ENCODE results near the gene PKD2. TPM values are rescaled to one million over a fixed set of nuclear protein-coding genes. Genes with fewer than 3 reads are reported as not detected.

The PKD2 gene
- total RNA-seq, 2 experiments from 2014 or later, result 7.4 to 7.7 TPM

GRCh38 chr4:88030565-88031310 lies 23.3 kb downstream of the PKD2 start:
- CTCF ChIA-PET, result interaction anchor here (1.1 to 4.3 kb wide), 2 partner anchors 10 to 179 kb away, joined by 5 to 92 read pairs; no protein-coding TSS in a partner anchor
- no peak for ATAC-seq
- no peak overlapping the region for H3K27ac Mint-ChIP-seq

GRCh38 chr4:88033309-88033708 lies 25.9 kb downstream of the PKD2 start:
- H3K27ac Mint-ChIP-seq, result no peak overlapping the region
- no peaks in the 10 kb centered on the region for H3K9me3 Mint-ChIP-seq (ENCODE audit: insufficient read depth)
- peaks cover 13% of the 10 kb centered on the region for H3K36me3 Mint-ChIP-seq (ENCODE audit: low read depth)
- no peaks in the 10 kb centered on the region for H3K4me1 Mint-ChIP-seq (ENCODE audit: low read depth)
- peak; percentile 57 for ATAC-seq
- no peaks in the 10 kb centered on the region for H3K27me3 Mint-ChIP-seq (ENCODE audit: low read depth)
- no peak overlapping the region for H3K4me3 Mint-ChIP-seq
- ChIA-PET POLR2A (interaction anchor here (0.6 kb wide), 1 partner anchor 90 kb away, joined by 3 read pairs; no protein-coding TSS in a partner anchor), CTCF (interaction anchor here (0.6 to 4.3 kb wide), 22 partner anchors 10 to 484 kb away, joined by 3 to 92 read pairs (median 3); partner anchors contain the start of gene ABCG2)
- peak; percentile 61 for DNase-seq

More at GRCh38 chr4:88030565-88031310, 23.3 kb downstream of the PKD2 start:
- no peak overlapping the region for H3K4me3 Mint-ChIP-seq
- H3K27me3 Mint-ChIP-seq (ENCODE audit: low read depth), result no peaks in the 10 kb centered on the region
- POLR2A ChIA-PET, result no interaction called here
- peaks cover 25% of the 10 kb centered on the region for H3K36me3 Mint-ChIP-seq (ENCODE audit: low read depth)
- peaks cover 17% of the 10 kb centered on the region for H3K9me3 Mint-ChIP-seq (ENCODE audit: insufficient read depth)
- H3K4me1 Mint-ChIP-seq (ENCODE audit: low read depth), result peaks cover 6% of the 10 kb centered on the region
- no peak for DNase-seq

GRCh38 chr4:88035292-88035691 lies 27.9 kb downstream of the PKD2 start:
- ChIA-PET CTCF (interaction anchor here (1.0 to 1.2 kb wide), 4 partner anchors 175 to 480 kb away, joined by 3 to 7 read pairs (median 4); no protein-coding TSS in a partner anchor), POLR2A (no interaction called here)
- H3K4me3 Mint-ChIP-seq, result no peak overlapping the region
- H3K27ac Mint-ChIP-seq, result no peak overlapping the region
- no peak for ATAC-seq
- H3K9me3 Mint-ChIP-seq (ENCODE audit: insufficient read depth), result no peaks in the 10 kb centered on the region
- no peak for DNase-seq
- no peaks in the 10 kb centered on the region for H3K27me3 Mint-ChIP-seq (ENCODE audit: low read depth)
- no peaks in the 10 kb centered on the region for H3K4me1 Mint-ChIP-seq (ENCODE audit: low read depth)
- H3K36me3 Mint-ChIP-seq (ENCODE audit: low read depth), result peaks cover 14% of the 10 kb centered on the region

DNA sequence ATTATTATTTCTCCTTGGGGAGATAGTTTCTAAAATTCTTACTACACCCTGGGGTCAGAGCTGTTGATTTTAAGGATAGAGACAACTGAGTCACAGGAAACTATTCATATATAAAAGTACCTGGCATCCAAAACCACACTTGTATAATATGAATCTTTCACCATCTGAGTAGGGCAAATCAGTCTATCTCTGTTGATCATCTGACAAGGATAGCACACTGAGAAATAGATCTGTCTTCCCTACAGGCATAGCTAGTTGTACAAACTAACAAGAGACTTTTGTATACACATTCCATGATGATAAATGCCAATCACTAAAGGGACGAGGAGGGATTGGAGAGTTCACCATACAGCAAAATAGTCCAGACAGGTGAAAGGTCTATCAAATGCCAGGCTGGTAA lies 30.0 kb downstream of the PKD2 start:
- peaks cover 14% of the 10 kb centered on the region for H3K36me3 Mint-ChIP-seq (ENCODE audit: low read depth)
- no peaks in the 10 kb centered on the region for H3K4me1 Mint-ChIP-seq (ENCODE audit: low read depth)
- no peak overlapping the region for H3K27ac Mint-ChIP-seq
- H3K27me3 Mint-ChIP-seq (ENCODE audit: low read depth), result no peaks in the 10 kb centered on the region
- no peak overlapping the region for H3K4me3 Mint-ChIP-seq
- ATAC-seq, result no peak
- no peaks in the 10 kb centered on the region for H3K9me3 Mint-ChIP-seq (ENCODE audit: insufficient read depth)
- ChIA-PET POLR2A (no interaction called here), CTCF (interaction anchor here (2.1 kb wide), 1 partner anchor 478 kb away, joined by 6 read pairs; no protein-coding TSS in a partner anchor)
- DNase-seq, result no peak

DNA sequence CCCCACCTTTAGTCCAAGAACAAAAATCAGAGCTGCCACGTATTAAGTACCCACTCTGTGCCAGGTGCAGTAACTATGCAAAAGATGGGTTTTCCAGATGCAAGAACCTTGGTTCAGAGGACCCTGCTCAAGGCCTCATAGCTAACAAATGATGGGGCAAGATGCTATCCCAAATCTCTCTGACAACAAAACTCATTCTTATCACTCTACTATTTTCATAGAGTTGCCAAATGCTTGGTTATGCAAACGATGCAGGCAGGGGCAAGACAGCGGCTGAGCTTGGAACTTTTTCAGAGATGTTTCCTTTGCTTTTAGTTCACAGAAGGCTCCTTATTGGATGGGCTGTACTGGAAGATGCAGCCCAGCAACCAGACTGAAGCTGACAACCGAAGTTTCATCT lies 30.5 kb downstream of the PKD2 start:
- H3K4me1 Mint-ChIP-seq (ENCODE audit: low read depth), result no peaks in the 10 kb centered on the region
- H3K36me3 Mint-ChIP-seq (ENCODE audit: low read depth), result peaks cover 14% of the 10 kb centered on the region
- DNase-seq (no peak), ATAC-seq (no peak)
- CTCF ChIA-PET, result interaction anchor here (0.8 to 2.1 kb wide), 2 partner anchors 174 to 477 kb away, joined by 3 to 6 read pairs; no protein-coding TSS in a partner anchor
- POLR2A ChIA-PET, result no interaction called here
- H3K27ac Mint-ChIP-seq, result no peak overlapping the region
- no peaks in the 10 kb centered on the region for H3K27me3 Mint-ChIP-seq (ENCODE audit: low read depth)
- H3K9me3 Mint-ChIP-seq (ENCODE audit: insufficient read depth), result no peaks in the 10 kb centered on the region
- no peak overlapping the region for H3K4me3 Mint-ChIP-seq

DNA sequence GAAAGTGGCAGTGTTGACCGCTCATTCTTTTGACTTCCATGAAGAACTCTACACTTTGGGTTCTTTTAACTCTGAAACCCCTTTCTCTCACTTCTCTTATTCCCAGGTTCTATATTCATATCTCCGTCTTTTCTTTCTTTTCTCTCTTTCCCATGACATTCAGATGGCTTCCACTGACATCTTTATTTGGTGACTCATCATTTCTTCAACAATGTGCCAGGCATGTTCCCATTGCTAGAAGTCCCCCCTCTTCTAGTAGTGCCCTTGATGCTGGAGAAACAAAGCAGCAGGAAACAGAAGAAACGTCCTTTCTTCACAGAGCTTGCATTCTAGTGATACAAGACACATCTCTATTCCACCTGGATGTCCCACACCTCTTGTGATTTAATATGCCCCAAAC lies 33.3 kb downstream of the PKD2 start:
- POLR2A ChIA-PET, result no interaction called here
- no peak for DNase-seq

DNA sequence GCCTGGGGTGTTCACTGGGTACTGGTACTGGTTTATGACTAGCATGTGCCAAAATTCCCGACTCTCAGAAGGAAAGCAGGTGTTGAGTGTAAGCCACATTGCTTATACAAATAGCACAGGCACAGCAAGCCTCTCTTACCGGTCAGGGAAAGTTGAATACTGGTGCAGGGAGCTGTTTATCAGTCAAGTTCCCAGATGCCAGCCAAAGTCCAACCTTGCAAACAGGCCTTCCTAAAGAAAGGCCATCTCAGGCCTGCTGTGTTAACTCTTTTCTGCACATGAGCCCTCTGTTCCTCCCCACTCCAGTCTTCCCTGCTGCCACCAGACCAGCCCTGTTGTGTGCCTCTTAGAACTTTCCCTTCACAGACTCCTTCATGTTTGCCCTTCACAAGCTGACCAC lies 34.2 kb downstream of the PKD2 start:
- CTCF ChIA-PET, result interaction anchor here (2.9 kb wide), 1 partner anchor 8 kb away, joined by 8 read pairs; no protein-coding TSS in a partner anchor
- Mint-ChIP-seq H3K27ac (no peak overlapping the region), H3K4me1 (ENCODE audit: low read depth) (no peaks in the 10 kb centered on the region), H3K4me3 (no peak overlapping the region), H3K9me3 (ENCODE audit: insufficient read depth) (no peaks in the 10 kb centered on the region), H3K36me3 (ENCODE audit: low read depth) (peaks cover 18% of the 10 kb centered on the region), H3K27me3 (ENCODE audit: low read depth) (no peaks in the 10 kb centered on the region)
- no peak for DNase-seq
- no peak for ATAC-seq
- POLR2A ChIA-PET, result no interaction called here

More for the DNA sequence above, 33.3 kb downstream of the PKD2 start:
- no peaks in the 10 kb centered on the region for H3K9me3 Mint-ChIP-seq (ENCODE audit: insufficient read depth)
- H3K27ac Mint-ChIP-seq, result no peak overlapping the region
- H3K27me3 Mint-ChIP-seq (ENCODE audit: low read depth), result no peaks in the 10 kb centered on the region
- H3K4me1 Mint-ChIP-seq (ENCODE audit: low read depth), result no peaks in the 10 kb centered on the region
- no peak overlapping the region for H3K4me3 Mint-ChIP-seq
- H3K36me3 Mint-ChIP-seq (ENCODE audit: low read depth), result peaks cover 21% of the 10 kb centered on the region
- no peak for ATAC-seq
- CTCF ChIA-PET, result no interaction called here

DNA sequence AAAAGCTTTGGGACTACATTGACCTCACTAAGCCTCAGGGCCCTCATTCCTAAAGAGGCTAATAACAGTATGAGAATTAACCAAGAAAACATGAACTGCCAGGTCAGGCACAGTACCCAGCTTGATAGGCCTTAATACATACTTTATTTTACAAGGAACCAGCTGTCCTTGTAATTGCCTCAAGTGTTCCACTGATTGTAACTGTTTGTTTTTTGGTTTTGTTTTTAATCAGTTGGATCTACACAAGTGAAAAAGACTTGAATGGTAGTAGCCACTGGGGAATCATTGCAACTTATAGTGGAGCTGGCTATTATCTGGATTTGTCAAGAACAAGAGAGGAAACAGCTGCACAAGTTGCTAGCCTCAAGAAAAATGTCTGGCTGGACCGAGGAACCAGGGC lies 35.6 kb downstream of the PKD2 start:
- CTCF ChIA-PET, result interaction anchor here (1.2 to 2.9 kb wide), 2 partner anchors 10 to 169 kb away, joined by 4 to 8 read pairs; no protein-coding TSS in a partner anchor
- Mint-ChIP-seq H3K4me1 (ENCODE audit: low read depth) (no peaks in the 10 kb centered on the region), H3K4me3 (no peak overlapping the region), H3K9me3 (ENCODE audit: insufficient read depth) (no peaks in the 10 kb centered on the region), H3K36me3 (ENCODE audit: low read depth) (peaks cover 21% of the 10 kb centered on the region), H3K27ac (no peak overlapping the region), H3K27me3 (ENCODE audit: low read depth) (no peaks in the 10 kb centered on the region)
- ATAC-seq (no peak), DNase-seq (no peak)
- POLR2A ChIA-PET, result no interaction called here

DNA sequence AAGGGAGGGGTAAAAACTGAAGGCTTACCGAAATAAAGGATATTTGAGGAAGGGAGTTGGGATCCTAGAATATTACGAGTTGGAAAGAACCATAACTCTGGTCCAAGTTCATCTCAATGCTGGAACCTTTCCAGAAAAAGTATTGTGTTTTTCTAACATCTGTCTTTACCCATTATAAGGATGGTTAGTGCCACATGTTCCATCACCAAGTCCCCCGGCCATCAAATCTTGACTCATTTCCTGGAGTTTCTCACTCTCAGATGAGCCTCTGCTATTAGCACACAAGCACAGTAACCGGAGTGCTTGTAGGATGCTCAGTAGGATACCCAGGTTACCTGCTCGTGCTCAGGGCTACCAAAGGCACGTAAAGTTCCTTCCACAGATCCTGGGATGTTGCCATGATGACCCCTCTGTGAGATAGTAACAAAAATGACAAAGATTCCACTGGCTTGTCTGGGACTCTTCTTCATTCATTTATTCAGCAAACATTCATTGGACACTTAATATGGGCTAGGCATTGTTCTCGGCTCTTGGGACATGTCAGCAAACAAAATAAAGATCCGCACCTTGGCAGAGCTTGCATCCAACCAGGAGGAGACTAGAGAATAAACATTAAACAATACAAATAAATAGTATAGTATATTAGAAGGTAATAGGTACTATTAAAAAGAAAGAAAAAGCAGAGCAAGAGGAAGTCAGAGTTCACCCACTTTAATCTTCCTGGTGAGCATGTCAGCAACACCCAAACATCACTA lies 36.3 kb downstream of the PKD2 start:
- Mint-ChIP-seq H3K9me3 (ENCODE audit: insufficient read depth) (no peaks in the 10 kb centered on the region), H3K4me1 (ENCODE audit: low read depth) (no peaks in the 10 kb centered on the region), H3K27ac (no peak overlapping the region), H3K36me3 (ENCODE audit: low read depth) (peaks cover 20% of the 10 kb centered on the region), H3K4me3 (no peak overlapping the region), H3K27me3 (ENCODE audit: low read depth) (no peaks in the 10 kb centered on the region)
- no peak for DNase-seq
- ChIA-PET CTCF (interaction anchor here (1.2 to 2.9 kb wide), 2 partner anchors 10 to 168 kb away, joined by 4 to 8 read pairs; no protein-coding TSS in a partner anchor), POLR2A (no interaction called here)
- no peak for ATAC-seq

DNA sequence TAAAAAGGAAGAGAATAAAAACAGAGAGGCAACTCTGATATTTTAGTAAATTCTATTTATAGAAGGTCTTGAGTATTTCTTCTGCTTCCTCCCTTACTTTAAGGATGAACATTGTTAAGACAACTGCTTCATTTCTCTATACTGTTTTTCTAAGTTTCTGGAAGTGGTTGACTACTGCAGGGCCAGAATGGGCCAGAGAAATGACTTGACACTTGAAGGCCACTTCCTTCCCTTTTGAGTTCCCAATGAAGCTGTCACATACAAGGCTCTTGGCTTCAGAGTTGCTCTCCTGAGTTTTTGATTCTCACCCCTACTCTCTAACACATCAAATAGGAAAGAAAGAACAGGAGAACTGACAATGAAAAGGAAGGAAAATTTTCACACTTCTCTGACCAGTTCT lies 37.6 kb downstream of the PKD2 start:
- no peak for ATAC-seq
- Mint-ChIP-seq H3K36me3 (ENCODE audit: low read depth) (peaks cover 17% of the 10 kb centered on the region), H3K4me3 (no peak overlapping the region), H3K9me3 (ENCODE audit: insufficient read depth) (no peaks in the 10 kb centered on the region), H3K27ac (no peak overlapping the region), H3K4me1 (ENCODE audit: low read depth) (no peaks in the 10 kb centered on the region), H3K27me3 (ENCODE audit: low read depth) (no peaks in the 10 kb centered on the region)
- no peak for DNase-seq
- CTCF ChIA-PET, result interaction anchor here (0.9 kb wide), 1 partner anchor 12 kb away, joined by 4 read pairs; no protein-coding TSS in a partner anchor
- POLR2A ChIA-PET, result no interaction called here

DNA sequence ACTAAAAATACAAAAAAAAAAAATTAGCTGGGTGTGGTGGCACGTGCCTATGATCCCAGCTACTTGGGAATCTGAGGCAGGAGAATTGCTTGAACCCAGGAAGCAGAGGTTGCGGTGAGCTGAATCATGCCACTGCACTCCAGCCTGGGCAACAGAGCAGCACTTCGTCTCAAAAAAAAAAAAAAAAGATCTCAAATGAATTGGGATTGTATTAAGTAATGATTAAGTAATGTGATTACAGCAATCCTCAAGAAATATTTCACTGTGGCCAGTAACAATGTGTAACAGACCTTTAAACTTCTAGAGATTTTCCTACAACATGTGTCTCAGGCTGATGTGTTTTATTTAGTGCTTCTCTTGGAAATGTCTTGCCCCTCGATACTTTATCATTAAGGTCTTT lies 46.8 kb downstream of the PKD2 start:
- ChIA-PET CTCF (interaction anchor here (0.6 to 1.7 kb wide), 3 partner anchors 158 to 560 kb away, joined by 3 to 4 read pairs (median 4); no protein-coding TSS in a partner anchor), POLR2A (interaction anchor here (0.6 kb wide), 1 partner anchor 147 kb away, joined by 3 read pairs; no protein-coding TSS in a partner anchor)
- Mint-ChIP-seq H3K36me3 (ENCODE audit: low read depth) (peaks cover 6% of the 10 kb centered on the region), H3K4me1 (ENCODE audit: low read depth) (no peaks in the 10 kb centered on the region), H3K27ac (no peak overlapping the region), H3K4me3 (no peak overlapping the region), H3K9me3 (ENCODE audit: insufficient read depth) (no peaks in the 10 kb centered on the region), H3K27me3 (ENCODE audit: low read depth) (no peaks in the 10 kb centered on the region)
- no peak for DNase-seq
- ATAC-seq, result no peak
